GM12875 (cell line): ENCODE results near the gene TPM1.

Experiments used
- H3K4me3 ChIP-seq: one replicate; pipeline ENCODE4 v1.5.1; 2011; ENCODE audit warnings: low read depth, low read length, control low read depth
- CTCF ChIP-seq: IDR thresholded peaks from 2 replicates; pipeline ENCODE4 v1.5.1; 2011; ENCODE audit warnings: low read depth, mild to moderate bottlenecking, control low read depth, inconsistent platforms, low read length, moderate library complexity, borderline replicate concordance; ENCODE audit not compliant: insufficient read depth

TPM1 gene

GRCh38 chr15:63070681-63071129 is 28.2 kb downstream of the TPM1 start:
- no peak for TF ChIP-seq CTCF
- no peak overlapping the region for H3K4me3 ChIP-seq

DNA sequence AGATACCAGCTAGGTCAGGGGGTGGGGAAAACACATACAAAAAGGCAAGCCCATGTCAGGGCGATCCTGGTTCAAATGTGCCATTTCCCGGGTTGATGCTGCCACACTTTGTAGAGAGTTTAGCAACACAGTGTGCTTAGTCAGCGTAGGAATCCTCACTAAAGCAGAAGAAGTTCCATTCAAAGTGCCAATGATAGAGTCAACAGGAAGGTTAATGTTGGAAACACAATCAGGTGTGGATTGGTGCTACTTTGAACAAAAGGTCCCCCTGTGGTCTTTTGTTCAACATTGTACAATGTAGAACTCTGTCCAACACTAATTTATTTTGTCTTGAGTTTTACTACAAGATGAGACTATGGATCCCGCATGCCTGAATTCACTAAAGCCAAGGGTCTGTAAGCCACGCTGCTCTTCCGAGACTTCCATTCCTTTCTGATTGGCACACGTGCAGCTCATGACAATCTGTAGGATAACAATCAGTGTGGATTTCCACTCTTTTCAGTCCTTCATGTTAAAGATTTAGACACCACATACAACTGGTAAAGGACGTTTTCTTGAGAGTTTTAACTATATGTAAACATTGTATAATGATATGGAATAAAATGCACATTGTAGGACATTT is 28.9 kb downstream of the TPM1 start:
- no peak overlapping the region for H3K4me3 ChIP-seq
- TF ChIP-seq CTCF: no peak

- H3K4me3 ChIP-seq: no peak overlapping the region
- no peak for TF ChIP-seq CTCF
Observed at GRCh38 chr15:63072023-63072650, 29.6 kb downstream of the TPM1 start.

DNA sequence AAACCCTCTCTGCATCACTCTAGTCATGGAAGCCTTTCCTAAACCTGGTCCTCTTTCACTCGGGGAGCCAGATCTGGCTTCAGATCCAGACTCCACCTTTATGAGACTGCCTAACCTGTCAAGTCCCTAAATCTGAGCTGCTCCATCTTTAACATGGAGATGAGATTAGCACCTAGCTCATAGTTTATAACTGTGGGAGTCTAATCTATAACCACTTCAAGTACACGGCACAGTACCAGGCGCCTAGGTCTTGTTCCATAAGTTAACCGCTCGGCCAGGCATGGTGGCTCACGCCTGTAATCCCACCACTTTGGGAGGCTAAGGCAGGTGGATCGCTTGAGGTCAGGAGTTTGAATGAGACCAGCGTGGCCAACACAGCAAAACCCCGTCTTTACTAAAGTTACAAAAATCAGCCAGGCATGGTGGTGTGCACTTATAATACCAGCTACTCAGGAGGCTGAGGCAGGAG is 30.3 kb downstream of the TPM1 start:
- H3K4me3 ChIP-seq: no peak overlapping the region
- no peak for TF ChIP-seq CTCF

DNA sequence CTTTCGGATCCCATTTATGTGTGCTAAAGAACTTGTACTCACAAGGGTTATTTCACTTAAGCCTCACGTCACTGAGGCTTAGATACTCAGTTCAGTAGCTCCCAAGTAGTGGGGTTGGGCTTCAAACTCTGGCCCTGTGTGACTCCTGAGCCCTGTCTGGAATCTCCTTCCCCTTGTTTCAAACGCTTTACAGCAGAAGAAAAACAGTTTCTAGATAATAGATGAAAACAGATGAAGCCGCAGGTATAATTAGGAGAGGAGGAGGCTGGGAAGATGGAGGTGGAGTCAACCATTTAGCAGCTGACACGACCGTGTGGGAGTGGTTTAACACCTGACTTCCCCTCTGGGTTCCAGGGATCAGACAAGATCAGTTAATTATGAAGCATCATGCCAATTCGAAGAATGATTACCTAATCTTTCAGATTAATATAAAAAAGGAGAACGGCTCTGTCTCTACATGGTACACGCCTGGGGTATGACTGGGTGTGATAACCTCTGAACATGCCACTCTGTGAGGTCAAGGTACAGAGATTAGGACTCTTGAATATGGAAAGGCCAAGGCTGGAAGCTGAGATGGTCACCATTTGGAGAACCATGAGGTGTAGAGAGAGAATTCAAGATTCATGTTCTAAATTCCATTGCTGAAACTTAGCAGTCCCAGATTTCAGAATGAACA is 31.1 kb downstream of the TPM1 start:
- H3K4me3 ChIP-seq: no peak overlapping the region
- TF ChIP-seq CTCF: no peak

DNA sequence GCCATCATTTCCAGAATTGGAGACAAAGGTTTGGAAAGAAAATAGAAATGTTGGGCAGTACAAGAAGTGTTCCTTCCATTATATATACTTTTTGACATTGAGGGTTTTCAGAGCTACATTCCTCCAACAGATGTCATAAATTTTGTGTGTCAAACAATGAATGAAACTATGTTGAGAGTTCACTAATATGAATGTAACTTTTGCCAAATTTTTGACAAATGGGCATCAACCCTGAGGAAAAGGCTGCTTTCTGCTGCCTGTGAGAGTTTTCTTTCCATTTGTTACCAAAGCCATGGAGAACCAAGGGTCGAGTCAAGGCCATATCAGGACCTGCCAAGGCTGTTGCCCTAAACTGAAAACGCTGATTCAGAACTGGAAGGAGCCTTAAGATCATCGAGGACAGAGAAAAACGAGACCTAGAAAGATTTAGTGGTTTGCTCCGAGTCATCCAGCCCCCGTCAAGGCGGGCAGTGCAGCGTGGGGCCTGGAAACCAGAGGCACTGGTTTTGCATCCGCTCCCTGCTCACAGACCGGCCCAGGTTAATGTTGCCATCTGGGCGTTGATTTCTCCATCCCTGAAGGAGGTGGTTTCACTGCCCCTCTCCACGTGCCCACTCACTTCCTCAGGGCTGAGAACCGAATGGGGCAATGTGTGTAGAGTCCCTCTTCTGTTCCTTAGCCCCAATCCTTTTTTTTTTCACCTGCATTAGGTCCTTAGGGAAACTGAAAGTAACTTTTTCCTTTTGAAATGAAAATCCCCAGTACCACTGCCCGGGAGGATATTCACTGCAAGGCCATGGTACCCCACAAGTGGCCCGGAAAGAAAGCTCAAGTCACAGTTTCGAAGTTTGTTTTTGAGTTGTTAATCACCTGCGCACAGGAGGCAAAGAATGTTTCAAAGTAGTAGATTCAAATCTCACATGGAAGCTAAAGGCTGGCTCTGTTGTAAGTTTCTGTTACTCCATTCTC is 32.8 kb downstream of the TPM1 start:
- TF ChIP-seq CTCF: no peak
- no peak overlapping the region for H3K4me3 ChIP-seq
